ENCODE results near the gene FDX2. TPM values are rescaled to one million over a fixed set of nuclear protein-coding genes. Genes with fewer than 3 reads are reported as not detected.

Gene FDX2
- total and polyA plus RNA-seq, 2 donors (not counting 1 experiment from before 2014, with no cell fraction given) = 13.9 to 21.5 TPM

GRCh38 chr19:10306327-10306726 is 9.5 kb downstream of the FDX2 start:
- Histone ChIP-seq H3K9ac (ENCODE audit: low read length) (no peak overlapping the region), H3K79me2 (ENCODE audit: control insufficient read depth, insufficient read depth, low read length) (no peaks in the 10 kb centered on the region), H3K4me2 (replicated peaks; ENCODE audit: low read depth, low read length, poor library complexity, severe bottlenecking) (no peak overlapping the region), H3K4me3 (ENCODE audit: control extremely low read depth in 1 of 5, extremely low read depth in 1 of 5, insufficient read depth in 1 of 5, low read depth in 2 of 5, low read length in 4 of 5) (no peak overlapping the region), H4K20me1 (ENCODE audit: control insufficient read depth, insufficient read depth, low read length, poor library complexity, severe bottlenecking) (no peaks in the 10 kb centered on the region), H3K27me3 (replicated peaks in 1 of 4; ENCODE audit: control extremely low read depth in 1 of 4, control insufficient read depth in 3 of 4, insufficient read depth in 4 of 4, low read length in 3 of 4) (no peaks in the 10 kb centered on the region), H2AFZ (ENCODE audit: insufficient read depth, low read depth, low read length, poor library complexity, severe bottlenecking) (no peak overlapping the region), H3K36me3 (replicated peaks in 1 of 2; ENCODE audit: control extremely low read depth in 1 of 2, control insufficient read depth in 1 of 2, extremely low read depth in 1 of 2, insufficient read depth in 2 of 2, low read length in 1 of 2) (no peaks in the 10 kb centered on the region), H3K9me3 (ENCODE audit: control extremely low read depth in 1 of 3, control insufficient read depth in 2 of 3, insufficient read depth in 1 of 3, low read length in 2 of 3) (no peaks in the 10 kb centered on the region), H3K27ac (ENCODE audit: low read length in 2 of 2) (no peak overlapping the region), H3K4me1 (ENCODE audit: control insufficient read depth in 2 of 2, insufficient read depth in 2 of 2, low read length in 2 of 2) (peaks cover 0 to 7% of the 10 kb centered on the region in 2 donors)
- ATAC-seq (ENCODE audit: low read depth) = no peak
- Mint-ChIP-seq H3K4me1 (peaks cover 1% of the 10 kb centered on the region), H3K27ac (no peak overlapping the region), H3K27me3 (no peaks in the 10 kb centered on the region), H3K9me3 (ENCODE audit: insufficient read depth) (no peaks in the 10 kb centered on the region), H3K4me3 (no peak overlapping the region)
- WGBS (ENCODE audit: insufficient coverage) = no CpG with 5 or more reads among the region's 5 CpGs
- intact Hi-C loops (cut with micrococcal nuclease) = no loop called here
- CTCF ChIA-PET = interaction anchor here (1.0 to 1.1 kb wide), 2 partner anchors 48 to 84 kb away, joined by 4 to 5 read pairs; no protein-coding TSS in a partner anchor
- no peak for DNase-seq
- no peak for TF ChIP-seq CTCF (IDR thresholded peaks at IDR 0.05)
- TF ChIP-seq EZH2 (IDR thresholded peaks at IDR 0.05; ENCODE audit: borderline replicate concordance, insufficient read depth, low read depth, low read length, poor library complexity, severe bottlenecking) = no peak
- POLR2A ChIA-PET = interaction anchor here (0.6 to 1.2 kb wide), 2 partner anchors 14 to 908 kb away, joined by 5 to 6 read pairs; no protein-coding TSS in a partner anchor

- no peak overlapping the region for H2AFZ ChIP-seq (ENCODE audit: insufficient read depth, low read depth, low read length, poor library complexity, severe bottlenecking)
- Mint-ChIP-seq H3K4me3 (no peak overlapping the region), H3K27me3 (no peaks in the 10 kb centered on the region), H3K4me1 (peaks cover 1% of the 10 kb centered on the region), H3K27ac (no peak overlapping the region), H3K9me3 (ENCODE audit: insufficient read depth) (no peaks in the 10 kb centered on the region)
- H3K4me1 ChIP-seq (ENCODE audit: control insufficient read depth in 2 of 2, insufficient read depth in 2 of 2, low read length in 2 of 2) = peaks cover 0 to 7% of the 10 kb centered on the region in 2 donors
- H3K9me3 ChIP-seq (ENCODE audit: control extremely low read depth in 1 of 3, control insufficient read depth in 2 of 3, insufficient read depth in 1 of 3, low read length in 2 of 3) = no peaks in the 10 kb centered on the region
- DNase-seq (no peak), ATAC-seq (ENCODE audit: low read depth) (no peak)
- TF ChIP-seq EZH2 (IDR thresholded peaks at IDR 0.05; ENCODE audit: borderline replicate concordance, insufficient read depth, low read depth, low read length, poor library complexity, severe bottlenecking) (no peak), CTCF (IDR thresholded peaks at IDR 0.05) (no peak)
- no peak overlapping the region for H3K4me3 ChIP-seq (ENCODE audit: control extremely low read depth in 1 of 5, extremely low read depth in 1 of 5, insufficient read depth in 1 of 5, low read depth in 2 of 5, low read length in 4 of 5)
- intact Hi-C loops (cut with micrococcal nuclease) = no loop called here
- H3K27me3 ChIP-seq (replicated peaks in 1 of 4; ENCODE audit: control extremely low read depth in 1 of 4, control insufficient read depth in 3 of 4, insufficient read depth in 4 of 4, low read length in 3 of 4) = no peaks in the 10 kb centered on the region
- CTCF ChIA-PET = interaction anchor here (0.6 to 1.3 kb wide), 3 partner anchors 84 to 101 kb away, joined by 3 to 4 read pairs (median 3); no protein-coding TSS in a partner anchor
- H3K4me2 ChIP-seq (replicated peaks; ENCODE audit: low read depth, low read length, poor library complexity, severe bottlenecking) = peak overlapping the region; percentile 12
- H3K9ac ChIP-seq (ENCODE audit: low read length) = no peak overlapping the region
- 29% methylated on average over 11 of the region's 17 CpGs for WGBS (ENCODE audit: insufficient coverage)
- POLR2A ChIA-PET = interaction anchor here (0.6 kb wide), 1 partner anchor 909 kb away, joined by 5 read pairs; no protein-coding TSS in a partner anchor
- H3K79me2 ChIP-seq (ENCODE audit: control insufficient read depth, insufficient read depth, low read length) = no peaks in the 10 kb centered on the region
- H3K27ac ChIP-seq (ENCODE audit: low read length in 2 of 2) = no peak overlapping the region
- no peaks in the 10 kb centered on the region for H3K36me3 ChIP-seq (replicated peaks in 1 of 2; ENCODE audit: control extremely low read depth in 1 of 2, control insufficient read depth in 1 of 2, extremely low read depth in 1 of 2, insufficient read depth in 2 of 2, low read length in 1 of 2)
- no peaks in the 10 kb centered on the region for H4K20me1 ChIP-seq (ENCODE audit: control insufficient read depth, insufficient read depth, low read length, poor library complexity, severe bottlenecking)
These were observed 10.5 kb downstream of the FDX2 start for GRCh38 chr19:10305139-10305806.

All from B cell (primary cell).